ENCODE measurements around the gene COL18A1.
"Not testable (repeated sequence)": the region's sequence is repeated elsewhere in the genome, so short reads cannot be mapped to it uniquely, and the experiment has no call there.

Gene COL18A1

DNA sequence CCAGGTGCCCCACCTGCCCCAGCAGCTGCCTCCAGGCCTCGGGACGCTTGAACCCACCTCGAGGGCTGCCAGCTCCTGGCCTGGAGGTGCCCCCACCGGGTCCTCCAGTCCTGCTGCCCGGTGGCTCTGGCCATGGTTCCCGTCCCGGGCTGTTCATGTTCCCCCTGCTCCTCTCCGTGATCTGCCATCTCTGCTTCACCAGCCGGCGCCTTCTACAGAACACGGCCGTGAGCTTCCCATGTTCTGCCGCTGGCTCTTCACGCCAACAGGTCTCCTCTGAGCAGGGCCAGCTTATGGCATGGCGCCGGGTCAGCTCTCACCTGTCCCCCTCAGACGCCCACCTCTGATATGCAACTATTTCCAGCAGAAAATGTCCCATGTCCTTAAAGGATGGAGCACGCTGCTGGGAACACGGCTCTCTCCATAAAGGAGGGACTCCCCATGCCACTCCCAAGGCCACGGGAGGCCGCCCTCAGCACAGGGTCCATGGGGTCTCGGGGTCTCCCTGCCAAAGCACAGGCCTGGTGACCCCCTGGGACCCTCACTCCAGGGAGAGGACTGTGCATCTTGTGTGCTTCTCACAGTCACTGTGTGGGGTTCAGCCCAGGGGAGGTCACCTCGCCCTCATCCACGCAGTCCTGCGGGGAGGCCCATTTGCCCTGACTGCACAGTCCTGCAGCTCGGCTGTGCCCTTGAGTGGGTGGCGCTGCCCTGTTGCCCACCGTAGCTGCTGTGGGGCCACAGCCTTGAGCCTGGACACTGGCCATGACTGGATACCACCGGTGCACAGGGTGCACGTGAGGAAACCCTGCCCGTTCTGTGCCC is 36.7 kb downstream of the COL18A1 start:
- no peak for DNase-seq (ENCODE audit: low spot score)

DNA sequence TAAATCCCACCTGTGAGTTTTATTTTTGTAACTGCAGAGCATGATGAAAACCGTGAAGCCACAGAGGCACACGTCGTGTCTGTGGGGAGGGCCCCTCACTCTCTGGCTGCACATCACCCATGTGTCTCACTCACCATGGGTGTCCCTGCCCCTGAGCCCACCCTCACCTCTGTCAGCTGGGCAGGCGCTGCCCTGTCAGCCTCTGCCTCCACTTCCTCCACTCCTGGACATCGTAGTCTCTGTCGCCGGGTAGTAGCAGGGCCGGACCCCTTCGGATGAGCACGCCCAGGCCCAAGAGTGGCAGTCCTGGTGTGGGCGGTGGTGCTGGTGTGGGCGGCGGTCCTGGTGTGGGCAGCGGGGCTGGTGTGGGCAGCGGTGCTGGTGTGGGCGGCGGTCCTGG is 37.3 kb downstream of the COL18A1 start:
- DNase-seq (ENCODE audit: low spot score): no peak

DNA sequence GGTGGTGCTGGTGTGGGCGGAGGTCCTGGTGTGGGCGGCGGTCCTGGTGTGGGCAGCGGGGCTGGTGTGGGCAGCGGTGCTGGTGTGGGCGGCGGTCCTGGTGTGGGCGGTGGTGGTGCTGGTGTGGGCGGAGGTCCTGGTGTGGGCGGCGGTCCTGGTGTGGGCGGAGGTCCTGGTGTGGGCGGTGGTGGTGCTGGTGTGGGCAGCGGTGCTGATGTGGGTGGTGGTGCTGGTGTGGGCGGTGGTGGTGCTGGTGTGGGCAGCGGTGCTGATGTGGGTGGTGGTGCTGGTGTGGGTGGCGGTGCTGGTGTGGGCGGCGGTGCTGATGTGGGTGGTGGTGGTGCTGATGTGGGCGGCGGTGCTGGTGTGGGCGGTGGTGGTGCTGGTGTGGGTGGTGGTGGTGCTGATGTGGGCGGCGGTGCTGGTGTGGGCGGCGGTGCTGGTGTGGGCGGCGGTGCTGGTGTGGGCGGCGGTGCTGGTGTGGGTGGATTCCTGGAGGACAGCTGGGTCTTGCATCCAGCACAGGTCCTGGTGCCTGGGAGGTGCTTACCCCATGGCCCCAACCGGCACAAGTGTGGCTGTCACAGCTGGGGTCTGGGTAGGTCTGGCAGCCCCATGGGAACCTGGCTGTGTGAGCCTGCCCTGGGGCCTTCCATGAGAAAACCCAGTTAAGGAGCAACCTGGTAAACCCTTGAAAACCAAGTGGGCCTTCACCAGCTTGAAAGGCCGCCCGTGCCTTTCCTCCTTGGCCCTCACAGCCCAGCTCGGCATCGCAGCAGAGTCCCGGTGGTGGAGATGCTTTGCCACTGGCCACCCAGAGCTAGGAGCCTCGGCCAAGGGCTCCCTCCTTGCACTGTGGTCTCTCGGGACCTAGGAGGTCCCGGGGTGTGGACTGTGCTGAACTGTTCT is 38.0 kb downstream of the COL18A1 start:
- not testable (repeated sequence) for DNase-seq (ENCODE audit: low spot score)

DNA sequence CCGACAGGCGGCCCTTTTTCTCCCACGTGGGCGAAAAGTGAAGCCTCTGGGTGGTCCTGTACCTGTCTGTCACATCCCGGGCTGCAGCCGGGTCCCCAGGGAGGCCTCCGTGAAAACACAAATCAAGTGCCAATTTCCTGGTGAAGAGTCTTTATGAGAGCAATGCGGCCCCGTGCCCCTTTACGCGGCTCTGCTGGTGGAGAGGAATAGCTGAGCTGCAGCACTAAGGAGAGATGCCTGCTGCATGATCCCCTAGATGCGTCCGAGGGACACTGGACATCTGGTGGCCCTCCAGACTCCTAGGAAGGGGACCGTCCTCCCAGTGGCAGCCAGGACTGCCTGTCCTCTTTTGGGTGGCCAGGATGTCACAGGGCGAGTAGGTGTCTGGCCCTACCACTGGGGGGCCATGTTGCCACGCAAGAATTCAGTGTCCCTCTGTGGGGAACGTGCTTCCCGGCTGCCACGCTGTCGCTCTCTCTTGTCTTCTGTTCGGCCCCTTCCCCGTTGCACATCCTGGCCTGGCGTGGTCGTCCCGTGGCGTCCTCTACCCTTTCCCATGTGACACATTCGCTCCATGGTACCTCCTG is 38.7 kb downstream of the COL18A1 start:
- DNase-seq (ENCODE audit: low spot score): no peak

DNA sequence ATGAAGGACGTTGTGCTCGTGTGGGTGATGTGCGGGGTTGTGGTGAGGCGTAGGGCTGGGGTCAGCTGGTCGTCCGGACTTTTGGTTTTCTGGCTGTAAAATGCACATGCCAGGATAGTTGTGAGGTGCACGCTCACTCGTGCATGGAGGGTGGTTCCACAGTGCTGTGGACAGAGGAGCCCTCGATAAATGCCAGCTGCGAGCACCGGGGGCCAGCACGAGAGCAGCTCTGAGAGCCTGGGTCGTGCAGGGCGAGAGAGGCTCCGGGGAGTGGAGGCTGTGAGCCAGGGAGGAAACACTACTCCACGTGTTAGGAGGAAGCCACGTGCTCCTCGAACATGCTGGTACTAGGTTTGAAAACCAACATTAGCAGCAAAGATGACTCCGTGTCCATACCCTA is 39.4 kb downstream of the COL18A1 start:
- DNase-seq (ENCODE audit: low spot score): no peak

DNA sequence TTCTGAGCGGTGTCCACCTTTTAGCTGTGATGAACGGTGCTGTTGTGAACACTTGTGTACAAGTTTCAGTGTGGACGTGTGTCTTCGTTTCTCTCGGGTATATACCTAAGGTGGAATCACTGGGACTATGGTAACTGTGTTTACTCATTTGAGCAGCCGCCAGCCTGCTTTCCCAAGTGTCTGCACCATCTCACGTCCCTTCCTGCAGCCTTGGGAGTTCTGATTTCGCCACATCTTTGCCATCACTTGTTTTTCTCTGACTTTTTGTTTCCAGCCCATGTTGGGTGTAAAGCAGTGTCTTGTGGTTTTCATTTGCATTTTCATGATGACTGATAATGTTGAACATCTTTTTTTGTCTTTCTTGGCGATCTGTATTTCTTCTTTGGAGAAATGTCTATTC is 40.4 kb downstream of the COL18A1 start:
- no peak for DNase-seq (ENCODE audit: low spot score)

DNA sequence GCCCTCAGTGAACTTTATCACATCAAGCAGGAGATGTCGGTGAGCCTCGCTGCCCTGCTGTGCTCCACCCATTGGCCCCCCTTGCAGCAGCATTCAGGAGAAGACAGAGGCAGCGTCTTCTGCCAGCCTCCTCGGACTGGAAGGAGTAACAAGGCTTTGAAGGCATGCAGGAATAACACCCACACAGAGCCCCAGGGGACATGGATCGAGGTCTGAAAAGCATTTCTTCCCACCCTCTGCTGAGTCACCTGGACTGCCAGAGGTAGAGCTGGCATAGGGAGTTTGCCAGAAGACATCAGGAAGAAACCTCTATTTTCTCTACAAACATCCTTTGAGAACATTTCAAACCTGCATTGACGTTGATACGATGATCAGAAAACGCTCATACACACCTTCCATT is 42.9 kb downstream of the COL18A1 start:
- peak; percentile 47 for DNase-seq (ENCODE audit: low spot score)

DNA sequence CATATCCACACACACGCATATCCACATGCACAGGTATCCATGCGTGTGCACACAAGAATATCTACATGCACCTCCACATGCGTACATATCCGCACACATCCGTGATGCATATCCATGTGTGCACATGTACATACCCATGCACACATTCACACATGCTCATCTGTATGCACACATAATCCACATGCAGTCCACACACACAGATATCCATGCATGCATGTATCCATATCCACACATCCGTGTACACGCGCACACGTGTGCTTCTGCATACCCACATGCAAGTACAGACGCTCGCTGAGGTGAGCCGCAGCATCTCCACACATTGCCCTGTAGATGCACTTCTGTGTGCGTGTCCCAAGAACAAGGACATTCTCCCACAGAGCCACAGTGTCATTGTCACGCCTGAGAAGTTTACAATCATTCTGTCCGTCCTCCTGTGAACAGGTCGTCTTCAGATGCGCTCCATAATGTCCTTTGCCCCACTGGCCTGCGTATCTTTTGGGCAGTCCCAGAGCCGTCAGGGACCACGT is 43.4 kb downstream of the COL18A1 start:
- no peak for DNase-seq (ENCODE audit: low spot score)

DNA sequence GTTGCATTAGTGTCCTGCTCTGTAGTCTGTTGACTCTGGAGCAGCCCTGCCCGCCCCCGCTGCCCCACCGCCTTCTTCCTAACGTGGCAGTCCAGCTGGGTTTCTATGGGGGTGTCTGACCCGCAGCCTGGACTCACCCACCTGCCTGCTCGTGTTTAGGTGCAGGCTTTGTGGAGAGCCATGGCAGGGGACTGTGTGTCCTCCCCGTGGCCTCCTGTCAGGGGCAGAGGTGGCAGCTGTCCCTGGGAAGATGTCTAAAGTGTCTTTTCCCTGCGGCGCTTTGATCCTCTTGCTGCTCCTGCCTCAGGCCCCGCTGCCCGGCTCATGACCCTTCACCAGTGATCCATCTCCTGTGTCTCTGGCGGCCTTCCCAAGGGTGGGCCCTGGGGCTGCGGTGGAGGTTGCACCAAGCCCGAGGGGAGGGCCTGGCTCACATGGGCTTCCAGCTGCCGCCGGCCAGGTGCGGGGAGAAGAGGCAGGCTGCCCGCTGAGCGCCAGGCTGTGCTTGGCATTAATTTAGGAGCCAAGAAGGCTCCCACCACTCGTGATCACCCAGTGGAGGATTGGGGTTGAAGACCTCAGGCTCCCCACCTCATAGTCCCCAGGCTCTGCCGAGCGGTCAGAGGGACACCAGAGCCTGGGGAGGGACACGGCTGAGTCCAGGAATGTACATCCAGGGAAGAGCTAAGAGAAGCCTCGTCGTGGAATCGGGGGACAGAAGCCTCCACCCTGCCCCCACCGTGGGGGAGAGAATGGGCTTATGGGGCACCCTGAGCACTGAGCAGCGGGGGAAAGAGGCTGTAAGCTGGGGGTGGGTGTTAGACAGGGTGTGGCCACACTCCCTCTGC is 44.1 kb downstream of the COL18A1 start:
- DNase-seq (ENCODE audit: low spot score): peak; percentile 56

DNA sequence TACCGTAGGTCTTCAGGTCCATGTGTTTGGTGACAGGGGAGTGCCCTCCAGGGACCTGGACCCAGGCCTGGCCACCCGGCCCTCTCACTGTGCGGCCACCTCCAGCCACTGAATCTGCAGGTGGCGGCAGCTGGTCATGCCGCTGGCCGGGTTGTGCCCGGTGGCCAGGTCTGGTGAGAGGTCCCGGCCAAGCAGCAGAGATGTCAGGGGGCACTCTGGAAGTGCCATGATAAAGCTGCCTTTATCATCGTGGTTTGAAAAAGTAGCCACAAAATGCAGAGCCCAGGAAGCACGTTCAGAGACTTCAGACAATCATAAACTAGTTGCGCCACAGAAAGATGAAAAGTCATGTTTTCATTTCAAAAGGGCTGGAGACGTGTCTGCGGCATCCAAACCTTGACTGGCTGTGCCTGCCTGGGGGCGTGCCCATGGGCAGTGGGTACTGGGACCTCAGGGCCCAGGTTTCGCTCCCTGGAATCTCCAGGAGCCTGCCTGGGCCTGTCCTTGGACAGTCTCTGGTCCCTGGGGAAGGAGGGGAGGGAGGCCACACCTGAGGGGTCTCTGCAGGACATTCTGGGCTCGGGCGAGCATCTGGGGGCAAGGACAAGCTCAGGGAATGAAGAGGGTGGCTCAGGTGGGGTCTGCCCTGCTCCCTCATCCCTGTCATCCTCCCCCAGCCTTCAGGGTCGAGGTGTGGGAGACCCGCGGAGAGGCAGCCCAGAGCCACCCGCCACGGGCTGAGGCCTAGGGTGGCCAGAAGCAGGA is 44.9 kb downstream of the COL18A1 start:
- no peak for DNase-seq (ENCODE audit: low spot score)

DNA sequence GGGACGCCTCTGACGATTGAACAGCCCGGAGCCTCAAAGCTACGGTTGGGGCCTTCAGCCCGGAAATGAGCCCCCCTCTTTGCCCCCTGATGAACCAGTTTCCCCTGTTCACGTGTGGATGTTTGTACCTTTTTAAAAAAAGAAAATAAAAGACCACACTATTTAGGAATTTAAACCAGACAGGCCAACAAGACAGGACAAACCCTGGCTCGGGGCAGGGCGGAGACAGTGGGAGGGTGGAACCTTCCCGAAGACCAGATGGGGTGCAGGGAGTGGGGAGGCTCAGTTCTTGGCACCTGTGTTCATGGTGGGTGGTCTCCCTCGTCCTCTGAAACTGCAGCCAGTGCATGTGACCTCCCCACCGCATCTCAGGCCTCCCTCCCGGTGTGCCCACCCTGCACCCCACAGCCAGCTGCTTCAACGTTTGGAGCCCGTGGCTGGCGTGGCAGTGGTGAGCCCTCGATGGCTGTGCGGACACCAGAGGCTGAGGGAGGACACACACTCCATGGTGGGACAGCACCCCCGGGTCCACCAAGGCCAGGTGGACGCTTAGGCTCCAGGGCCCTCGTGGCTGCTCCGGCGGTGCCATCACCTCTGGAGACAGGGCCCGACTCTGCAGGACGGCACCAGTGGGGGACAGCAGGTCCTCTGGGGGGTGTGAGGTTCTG is 45.6 kb downstream of the COL18A1 start:
- no peak for DNase-seq (ENCODE audit: low spot score)

DNA sequence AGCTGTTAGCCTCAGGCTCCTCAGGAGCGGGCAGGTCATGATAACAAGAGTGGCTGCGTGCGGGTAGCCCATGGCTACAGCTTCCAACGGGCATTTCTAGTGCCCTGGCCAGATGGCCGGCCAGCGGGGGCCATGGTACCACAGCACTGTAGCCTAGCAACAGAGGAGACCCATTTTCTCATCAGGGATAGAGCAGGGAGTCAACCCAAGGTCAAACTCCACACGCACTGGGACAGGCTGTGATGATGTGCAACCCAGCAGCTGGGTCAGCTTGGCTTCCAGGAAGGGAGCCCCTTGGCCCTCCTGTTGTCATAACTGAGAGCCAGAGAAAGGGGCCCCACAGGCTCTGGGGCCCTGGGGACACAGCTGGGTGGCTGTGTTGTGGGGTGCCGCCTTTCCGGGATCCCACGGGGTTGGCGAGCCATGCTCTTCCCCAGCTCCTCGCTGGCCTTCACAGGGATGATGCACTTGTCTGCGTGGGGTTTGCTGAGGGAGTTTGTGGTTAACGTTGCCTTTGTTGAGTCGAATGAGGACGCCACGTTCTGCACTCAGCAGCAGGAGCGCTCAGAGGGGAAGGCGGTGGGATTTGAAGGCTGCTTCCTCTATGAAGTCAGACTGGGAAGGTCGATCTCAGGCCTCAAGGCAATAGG is 46.3 kb downstream of the COL18A1 start:
- DNase-seq (ENCODE audit: low spot score): no peak

DNA sequence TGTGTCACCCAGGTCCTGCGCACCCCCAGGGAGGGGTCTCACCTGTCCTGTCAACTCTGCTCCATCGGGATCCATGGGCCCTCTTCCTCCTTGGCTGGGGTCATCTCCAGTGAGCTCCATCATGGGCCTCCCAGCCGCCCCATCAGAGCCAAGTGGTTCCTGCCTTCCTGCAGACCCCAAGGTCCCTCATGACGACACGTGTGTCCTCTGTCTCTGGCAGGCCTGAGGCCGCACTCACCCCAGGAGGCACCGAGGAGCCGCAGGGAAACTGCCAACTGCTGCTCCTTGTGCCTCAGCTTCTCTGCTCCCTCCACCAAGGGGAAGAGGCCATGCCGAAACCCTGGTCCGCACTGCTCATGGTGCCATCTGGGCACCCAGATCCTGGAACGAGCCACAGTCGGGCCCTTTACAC is 46.8 kb downstream of the COL18A1 start:
- DNase-seq (ENCODE audit: low spot score): no peak

DNA sequence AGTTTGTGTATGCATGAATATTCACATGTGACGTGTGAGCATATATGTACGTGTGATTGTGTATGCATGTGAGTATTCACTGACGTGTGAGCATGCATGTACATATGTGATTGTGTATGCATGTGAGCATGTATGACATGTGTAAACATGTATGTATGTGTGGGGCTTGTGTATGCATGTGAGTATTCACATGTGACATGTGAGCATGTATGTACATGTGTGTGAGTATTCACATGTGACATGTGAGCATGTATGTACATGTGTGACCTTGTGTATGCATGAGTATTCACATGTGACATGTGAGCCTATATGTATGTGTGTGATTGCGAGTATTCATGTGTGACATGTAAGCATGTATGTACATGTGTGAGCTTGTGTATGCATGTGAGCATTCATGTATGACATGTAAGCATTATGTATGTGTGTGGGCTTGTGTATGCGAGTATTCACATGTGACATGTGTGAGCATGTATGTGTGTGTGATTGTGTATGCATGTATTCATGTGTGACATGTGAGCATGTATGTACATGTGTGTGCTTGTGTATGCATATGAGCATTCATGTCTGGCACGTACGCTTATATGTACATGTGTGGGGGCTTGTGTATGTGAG is 47.8 kb downstream of the COL18A1 start:
- no peak for DNase-seq (ENCODE audit: low spot score)

DNA sequence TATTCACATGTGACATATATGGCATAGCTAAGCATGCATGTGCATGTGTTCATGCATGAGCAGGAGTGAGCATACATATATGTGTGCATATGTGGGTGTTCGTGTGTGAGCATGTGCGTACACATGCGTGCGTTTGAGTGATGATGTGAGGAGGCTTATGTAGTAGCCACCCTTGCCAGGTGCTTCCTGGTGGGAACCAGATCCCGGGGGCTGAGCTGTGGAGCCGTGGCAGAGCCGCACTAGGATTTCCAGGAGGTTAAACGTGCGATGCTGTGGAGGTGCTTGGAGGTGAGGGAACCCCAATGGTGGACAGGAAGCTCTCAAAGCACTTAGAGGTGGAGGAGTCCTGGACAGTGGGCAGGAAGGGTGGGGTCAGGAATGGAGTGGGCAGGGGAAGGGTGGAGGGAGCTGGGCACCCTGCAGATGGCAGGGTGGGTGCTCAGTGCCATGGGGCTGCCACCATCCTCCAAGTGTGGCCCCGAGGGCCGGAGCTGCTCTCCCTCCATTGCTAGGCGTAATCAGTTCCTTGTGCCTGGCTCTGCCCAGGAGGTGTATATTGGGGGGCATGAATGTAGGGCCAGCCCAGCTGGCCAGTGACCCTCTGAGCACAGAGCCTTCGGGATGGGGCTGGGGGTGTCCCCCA is 48.5 kb downstream of the COL18A1 start:
- DNase-seq (ENCODE audit: low spot score): no peak

DNA sequence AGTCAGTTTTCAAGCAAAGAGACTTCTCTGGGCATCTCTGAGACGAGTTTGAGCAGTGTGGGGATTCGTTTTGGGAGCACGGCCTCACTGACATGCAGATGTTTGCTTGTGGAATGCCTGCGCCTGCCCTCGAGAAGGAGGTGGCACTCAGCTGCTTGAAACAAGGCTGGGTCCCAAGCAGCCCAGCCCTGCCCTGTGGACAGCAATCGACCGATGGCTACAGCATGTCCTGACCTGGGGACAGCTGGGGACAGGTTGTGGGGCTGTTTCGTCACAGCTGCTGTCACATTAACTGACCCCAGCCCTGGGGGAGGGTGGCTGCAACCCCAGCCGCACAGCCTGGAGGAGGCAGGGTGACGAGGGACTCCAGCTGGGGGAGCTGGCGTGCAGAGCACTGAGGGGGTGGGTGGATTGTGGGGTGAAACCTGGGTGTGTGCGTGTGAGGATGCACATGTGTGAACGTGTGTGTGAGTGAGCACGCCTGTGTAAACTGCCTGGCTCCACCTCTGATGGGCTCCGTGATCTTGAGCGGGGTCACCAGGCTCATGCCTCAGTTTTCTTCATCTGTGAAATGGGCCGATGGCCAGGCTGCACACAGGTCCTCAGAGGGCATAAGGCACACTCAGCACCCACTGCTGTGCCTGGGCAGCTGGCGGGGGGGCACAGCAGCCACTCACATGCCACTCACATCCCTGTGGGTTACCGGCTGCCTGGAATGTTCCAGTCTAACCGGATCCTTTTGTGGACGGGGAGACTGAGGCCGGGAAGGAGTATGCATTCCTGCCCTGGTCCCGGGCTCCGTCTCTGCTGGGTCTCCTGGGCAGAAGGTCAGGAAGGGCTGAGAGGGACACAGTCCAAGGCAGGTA is 49.3 kb downstream of the COL18A1 start:
- DNase-seq (ENCODE audit: low spot score): no peak

DNA sequence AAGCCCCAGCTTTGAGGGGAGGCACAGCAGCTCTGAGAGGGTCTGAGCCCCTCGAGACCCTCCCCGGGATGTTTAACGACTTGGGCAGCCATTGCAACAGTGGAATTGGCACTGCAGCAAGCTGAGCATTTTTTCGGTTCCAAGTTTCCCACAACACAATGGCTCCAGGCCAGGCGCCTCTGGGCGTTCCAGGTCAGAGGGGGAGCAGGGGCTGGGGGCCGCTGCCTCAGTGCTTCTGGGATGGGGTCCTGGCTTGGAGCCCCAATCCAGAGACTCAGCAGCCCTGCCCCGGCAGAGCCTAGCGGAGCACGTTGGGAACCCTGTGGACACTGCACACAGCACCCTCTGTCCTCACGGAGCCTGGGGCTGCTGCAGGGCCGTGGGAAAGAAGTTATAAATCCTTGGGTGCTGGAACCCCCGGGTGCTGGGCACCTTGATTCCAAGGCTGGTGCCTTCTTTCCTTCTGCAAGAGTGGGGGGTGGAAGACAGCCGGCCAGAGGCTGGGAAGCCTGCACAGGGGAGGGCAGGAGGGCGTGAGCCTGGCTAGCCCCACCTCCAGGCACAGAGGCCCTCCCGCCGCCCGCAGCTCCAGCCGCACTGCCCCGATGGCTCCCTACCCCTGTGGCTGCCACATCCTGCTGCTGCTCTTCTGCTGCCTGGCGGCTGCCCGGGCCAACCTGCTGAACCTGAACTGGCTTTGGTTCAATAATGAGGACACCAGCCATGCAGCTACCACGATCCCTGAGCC is 50.1 kb downstream of the COL18A1 start:
- peak; percentile 29 for DNase-seq (ENCODE audit: low spot score)

Measured in SW480 (cell line).